NCI-H510A (cell line): ENCODE results near the gene TMEM52.
A peak's percentile ranks its signal among the peaks of the same experiment; 100 is the strongest.
"Not testable (repeated sequence)": the region's sequence is repeated elsewhere in the genome, so short reads cannot be mapped to it uniquely, and the experiment has no call there.

ENCODE experiments used
- DNase-seq: peaks from one replicate; lab custom pipeline; 2025; lab: John Stamatoyannopoulos, UW

TMEM52 gene

DNA sequence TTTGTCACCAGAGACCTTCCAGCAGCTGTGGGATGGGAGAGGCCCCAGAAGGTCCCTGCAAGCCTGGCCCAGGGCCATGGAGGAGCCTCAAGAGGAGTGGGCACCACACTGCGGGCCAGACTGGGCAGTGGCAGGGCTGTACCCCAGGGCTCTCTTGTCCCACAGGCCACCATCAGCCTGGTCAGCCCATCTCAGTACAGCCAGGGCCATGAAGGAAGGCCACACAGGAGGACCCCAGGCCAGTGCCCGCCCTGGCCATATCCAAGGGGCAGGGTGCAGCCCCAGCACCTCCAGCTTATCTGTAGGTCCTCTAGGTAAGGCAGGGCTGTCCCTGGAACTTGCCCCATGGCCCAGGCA lies 25.1 kb downstream of the TMEM52 start:
- DNase-seq, result no peak

DNA sequence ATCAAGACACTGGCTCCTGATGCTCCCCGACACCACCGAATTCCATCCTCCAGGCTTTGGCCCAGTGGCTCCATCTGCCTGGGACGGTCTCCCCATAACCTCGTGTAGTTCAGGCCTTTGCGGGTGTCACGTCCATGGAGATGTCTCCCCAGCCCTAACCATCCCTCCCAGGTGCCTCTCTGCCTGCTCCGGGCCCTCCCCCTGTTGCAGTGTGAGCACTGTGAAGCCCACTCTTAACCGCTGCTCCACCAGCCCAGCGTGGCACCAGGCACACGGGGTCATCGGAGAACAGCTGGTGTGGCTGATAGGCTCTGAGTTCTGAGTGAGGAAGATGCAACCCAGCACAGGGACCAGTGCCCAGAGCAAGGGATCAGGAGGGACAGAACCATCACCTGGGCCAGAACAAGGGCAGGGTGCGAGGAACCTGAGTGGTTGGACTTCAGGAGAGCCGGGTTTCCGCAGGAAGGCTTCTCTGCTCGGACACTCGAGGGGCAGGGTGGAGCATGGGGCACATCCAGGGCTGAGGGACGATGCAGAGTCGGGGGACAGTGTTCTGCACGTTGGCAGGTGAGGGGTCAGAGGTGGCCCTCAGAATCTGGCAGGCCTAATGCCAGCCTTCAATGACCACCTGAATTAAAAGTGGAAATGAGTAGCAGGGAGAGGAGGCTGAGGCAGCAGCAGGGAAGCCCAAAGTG lies 25.6 kb downstream of the TMEM52 start:
- DNase-seq, result no peak

DNA sequence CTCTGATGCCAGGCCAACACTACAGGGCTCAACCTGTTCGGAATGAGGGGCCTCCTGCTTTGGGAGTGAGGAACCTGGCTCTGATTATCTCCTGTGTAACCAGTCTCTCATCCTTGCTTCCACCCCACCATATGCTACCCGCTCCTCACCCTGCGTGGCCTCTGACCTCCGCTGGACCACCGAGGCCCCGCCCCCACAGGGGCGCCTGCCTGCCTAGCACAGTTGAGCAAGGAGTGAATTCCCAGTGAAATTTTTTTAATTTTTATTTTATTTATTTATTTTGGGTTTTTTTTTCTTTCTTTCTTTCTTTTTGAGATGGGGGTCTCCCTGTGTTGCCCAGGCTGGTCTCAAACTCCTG lies 26.3 kb downstream of the TMEM52 start:
- DNase-seq, result no peak

DNA sequence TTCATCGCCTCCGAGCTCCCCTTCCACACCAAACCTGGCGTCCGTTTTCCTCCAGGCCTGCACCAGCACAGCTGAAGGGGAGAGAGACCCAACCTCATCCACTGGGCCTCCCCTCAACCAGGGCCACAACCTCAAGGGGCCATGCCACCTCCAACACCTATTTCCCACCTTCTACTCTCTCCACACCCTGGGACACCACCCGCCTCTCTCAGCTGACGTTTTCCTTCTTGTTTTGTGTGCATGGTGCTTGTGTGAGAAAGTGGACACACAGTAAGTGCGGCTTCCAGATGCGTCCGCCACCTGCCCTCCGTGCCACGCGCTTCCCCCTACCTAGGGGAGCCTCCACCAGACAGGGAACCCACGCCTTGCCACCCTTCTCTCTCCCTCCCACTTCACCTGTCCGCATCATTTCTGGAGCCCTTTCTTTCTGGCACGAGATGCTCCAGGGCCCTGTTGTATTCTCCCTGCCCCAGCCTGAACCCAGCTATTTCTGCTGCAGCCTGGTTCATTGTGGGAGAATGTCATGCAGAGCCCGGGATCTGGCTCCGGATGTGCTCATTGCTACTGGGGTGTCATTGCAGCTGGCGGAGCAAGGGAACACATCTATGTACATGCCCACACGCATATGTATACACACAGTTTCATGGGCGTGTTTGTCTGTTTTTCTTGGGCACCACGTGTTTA lies 26.9 kb downstream of the TMEM52 start:
- DNase-seq, result no peak

DNA sequence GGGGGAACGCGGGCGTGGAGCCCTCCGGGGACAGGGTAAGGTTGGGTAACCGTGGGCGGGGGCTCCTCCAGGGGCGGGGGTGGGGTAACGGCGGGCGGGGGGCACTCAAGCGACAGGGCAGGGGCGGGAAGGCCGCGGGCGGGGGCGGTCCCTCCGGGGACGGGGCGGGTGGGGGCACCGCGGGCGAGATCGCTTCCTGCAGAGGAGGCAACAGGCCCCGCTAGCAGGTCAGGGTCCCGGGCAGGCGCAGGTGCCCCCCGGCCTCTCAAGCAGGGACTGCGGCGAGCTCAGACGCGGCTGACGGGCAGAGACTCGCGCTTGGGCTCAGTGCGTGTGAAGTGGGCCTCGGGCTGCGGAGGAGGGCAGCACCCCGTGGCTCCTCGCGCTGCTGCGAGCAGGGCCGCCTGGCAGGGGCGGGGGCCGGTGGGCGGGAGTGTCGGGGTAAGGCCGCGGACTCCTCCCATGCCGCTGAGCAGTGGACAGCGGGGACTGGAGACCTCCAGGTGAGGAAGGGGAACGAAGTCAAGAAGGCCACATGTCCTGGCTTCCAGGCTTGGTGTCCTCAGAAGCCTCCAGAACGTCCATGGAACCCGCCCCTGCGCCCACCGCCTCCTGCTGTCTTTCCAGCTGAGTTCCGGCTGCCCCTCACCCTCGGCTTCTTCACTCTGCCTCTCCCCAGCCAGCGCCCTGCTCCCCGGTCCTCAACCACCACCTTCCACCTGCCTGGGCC lies 27.6 kb downstream of the TMEM52 start:
- peak; percentile 92 for DNase-seq

DNA sequence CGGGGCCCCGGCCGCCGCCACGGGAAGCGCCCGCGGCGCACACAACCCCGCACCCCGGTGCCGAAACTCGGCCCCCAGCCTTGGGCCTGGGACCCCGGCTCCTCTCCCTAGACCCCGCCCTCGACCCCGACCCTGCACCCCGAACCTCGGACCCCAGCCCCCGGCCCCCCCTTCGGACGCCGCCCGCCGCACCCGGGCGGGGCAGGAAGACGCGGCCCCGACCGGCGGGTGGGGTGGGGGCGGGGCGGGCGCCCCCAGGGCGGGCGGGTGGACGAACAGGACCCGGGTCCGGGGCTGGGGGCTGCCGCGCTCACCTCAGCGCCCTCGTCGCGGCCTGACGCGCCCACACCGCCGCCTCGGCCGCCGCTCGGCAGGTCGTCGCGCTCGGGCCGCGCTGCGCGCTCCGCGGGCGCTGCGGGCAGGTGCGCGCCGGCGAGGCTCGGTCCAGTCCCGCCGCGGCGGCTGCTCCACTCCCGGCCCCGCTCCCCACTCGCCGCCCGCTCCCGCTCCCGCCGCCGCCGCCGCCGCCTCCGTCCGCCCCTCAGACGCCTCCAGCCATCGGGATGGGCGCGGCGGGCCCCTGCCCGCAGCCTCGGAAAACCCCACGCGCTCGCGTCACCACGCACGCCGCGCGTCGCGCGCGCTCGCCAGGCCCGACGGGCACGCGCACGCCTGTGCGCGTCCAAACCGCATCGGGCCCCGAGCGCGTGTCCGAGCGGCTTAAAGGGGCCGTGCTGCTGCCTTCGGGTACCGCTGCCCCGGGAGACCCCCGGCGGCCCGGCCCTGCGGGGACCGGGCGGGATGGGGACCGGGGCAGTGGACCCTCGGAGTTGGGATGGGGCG lies 28.4 kb downstream of the TMEM52 start, which contains the start of gene GNB1:
Gene GNB1, minus strand, starts transcription at position 582 of the 843 bp plus-strand sequence. CDS start 65,634 bp downstream, outside the sequence.
- peak; percentile 99 for DNase-seq

DNA sequence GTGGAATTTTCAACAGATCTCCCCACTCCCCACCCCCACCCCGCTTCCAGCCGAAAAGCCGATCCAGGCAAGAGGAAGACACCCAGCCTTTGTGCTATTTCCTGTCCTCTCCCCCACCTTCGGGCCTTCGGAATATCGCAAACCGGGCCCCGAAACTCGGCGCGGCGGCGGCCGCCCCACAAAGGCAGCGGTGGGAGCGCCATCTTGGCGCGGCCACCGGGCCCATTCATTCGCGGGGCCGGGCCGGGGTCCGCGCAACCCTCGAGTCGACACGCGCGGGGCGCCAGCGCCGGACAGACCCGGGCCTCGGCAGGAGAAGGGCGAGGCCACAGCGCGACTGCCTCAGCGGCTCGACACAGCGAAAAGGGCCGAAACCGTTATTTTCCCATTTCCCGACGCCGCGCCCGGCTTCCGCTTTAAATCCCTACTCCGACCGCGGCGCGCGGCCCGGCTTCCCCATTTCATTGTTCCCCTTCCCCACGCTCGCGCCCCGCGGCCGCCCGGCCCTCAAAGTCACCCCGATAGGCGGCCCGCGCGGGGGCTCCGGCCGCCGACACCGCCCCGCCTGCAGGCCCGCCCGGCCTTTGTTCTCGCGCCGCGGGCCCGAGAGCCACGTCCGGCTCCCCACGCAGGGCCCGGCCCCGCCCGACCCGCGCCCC lies 29.1 kb downstream of the TMEM52 start:
- DNase-seq, result peak; percentile 48

- no peak for DNase-seq
Observed at GRCh38 chr1:1889090-1889750, 29.9 kb downstream of the TMEM52 start.

- DNase-seq, result not testable (repeated sequence)
Observed at GRCh38 chr1:1883890-1884289, 35.2 kb downstream of the TMEM52 start.

DNA sequence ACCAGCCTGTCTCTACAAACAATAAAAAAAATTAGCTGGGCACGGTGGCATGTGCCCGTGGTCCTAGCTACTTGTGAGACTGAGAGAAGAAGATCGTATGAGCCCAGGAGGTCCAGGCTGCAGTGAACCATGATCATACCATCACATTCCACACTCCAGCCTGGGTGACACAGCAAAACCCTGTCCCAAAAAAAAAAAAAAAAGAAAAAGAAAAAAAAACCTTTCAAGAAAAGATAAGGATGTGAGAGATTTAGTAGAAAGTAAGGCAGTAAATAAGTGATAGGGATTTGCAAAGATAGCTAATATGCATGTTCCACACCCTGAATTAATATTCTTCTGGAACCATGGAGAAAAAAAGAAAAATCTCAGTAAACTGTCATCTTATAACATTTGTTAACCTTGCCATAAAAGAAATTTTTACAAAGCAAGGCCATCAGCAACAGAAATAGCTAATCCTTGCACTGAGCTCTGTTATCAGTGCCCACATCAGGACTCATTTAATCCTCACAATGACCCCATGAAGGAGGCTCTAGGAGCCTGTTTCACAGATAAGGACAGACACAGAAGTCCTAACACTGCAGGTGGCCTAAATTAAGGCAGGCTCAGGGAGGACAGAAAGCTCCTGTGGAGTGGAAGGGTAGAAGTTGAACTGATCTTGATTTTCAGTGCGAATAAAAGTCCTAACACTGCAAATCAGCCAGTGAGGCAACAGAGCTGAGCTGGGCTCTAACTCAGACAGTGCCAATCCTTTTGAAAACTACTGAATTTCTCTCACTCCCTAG lies 35.8 kb downstream of the TMEM52 start:
- no peak for DNase-seq

DNA sequence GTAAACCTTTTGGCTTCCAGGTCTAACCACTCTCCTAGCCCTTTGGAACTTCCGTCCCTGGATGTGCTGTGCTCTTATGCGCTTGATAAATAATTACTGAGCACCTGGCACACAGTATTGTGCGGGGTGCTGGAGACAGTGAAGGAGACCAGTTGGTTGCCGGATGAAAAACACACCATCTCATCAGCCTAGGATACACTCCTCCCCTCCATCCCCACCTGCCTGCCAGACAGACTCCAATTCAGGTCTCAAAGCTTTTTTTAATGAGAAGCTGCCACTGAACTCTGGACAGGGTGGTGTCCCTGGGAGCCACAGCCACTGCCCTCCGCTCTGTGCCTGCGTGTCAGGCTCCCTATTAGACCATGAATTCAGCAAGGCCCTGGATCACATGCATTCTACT lies 37.4 kb downstream of the TMEM52 start:
- peak; percentile 55 for DNase-seq

GRCh38 chr1:1880617-1881312 lies 38.3 kb downstream of the TMEM52 start:
- no peak for DNase-seq

DNA sequence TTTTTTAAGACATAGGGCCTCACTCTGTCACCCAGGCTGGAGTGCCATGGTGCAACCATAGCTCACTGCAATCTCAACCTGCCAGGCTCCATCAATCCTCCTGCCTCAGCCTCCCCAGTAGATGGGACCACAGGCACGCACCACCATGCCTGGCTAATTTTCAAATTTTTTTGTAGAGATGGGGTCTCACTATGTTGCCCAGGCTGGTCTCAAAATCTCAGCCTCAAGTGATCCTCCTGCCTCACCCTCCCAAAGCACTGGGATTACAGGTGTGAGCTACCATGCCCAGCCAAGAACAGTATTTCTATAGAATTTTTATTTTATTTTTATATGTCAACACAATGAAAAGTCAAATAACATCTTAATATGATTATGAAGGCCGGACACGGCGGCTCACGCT lies 39.1 kb downstream of the TMEM52 start:
- no peak for DNase-seq

DNA sequence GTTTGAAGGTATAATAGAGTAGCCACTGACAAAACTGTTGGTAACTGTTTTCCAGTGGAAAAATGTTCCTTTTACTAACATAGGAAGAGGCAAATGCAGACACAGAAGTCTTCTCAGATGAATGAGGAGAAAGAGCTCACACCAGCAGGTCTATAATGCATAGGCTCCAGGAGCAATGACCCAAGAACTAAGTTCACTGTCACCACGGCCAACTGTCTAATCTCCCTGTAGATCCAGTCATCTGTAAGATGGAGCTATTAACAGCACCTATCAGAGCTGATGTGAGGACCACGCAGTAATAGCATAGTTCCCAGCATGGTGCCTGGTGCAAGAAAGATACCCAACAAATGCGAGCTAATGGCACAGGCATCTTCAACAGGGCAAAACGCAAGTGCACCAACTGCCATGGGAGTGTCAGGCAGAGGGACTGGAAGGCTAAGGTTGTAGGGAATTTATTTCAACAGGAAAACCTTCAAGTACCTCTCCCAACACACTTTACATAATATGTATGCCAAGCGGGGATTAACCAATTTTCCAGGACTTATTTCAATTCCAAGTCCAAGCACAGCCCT lies 41.1 kb downstream of the TMEM52 start:
- no peak for DNase-seq

DNA sequence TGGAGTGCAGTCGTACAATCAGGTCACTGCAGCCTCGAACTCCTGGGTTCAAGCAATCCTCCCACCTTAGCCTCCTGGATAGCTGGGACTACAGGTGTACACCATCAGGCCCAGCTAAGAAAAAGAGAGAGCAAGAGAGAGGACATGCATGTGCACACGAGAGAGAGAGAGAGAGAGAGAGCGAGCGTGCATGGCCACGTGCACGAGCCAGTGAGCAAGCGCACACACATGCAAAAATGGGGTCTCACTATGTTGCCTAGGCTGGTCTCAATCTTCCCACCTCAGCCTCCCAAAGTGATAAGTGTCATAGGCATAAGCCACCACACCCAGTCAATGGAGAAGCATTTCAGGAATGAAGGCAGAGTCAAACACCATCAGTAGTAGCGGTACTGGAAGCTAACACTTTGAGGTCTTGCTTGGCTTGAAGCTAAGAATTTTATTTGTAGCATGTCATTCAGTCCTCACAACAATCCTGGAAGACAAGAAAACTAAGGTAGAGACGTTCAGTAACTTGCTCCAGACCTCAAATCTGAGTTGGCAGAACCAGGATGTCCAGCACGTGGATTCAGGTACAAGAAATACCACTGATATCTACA lies 42.6 kb downstream of the TMEM52 start:
- no peak for DNase-seq

GRCh38 chr1:1875932-1876331 lies 43.1 kb downstream of the TMEM52 start:
- no peak for DNase-seq

- DNase-seq, result no peak
Observed at GRCh38 chr1:1874901-1875300, 44.2 kb downstream of the TMEM52 start.

DNA sequence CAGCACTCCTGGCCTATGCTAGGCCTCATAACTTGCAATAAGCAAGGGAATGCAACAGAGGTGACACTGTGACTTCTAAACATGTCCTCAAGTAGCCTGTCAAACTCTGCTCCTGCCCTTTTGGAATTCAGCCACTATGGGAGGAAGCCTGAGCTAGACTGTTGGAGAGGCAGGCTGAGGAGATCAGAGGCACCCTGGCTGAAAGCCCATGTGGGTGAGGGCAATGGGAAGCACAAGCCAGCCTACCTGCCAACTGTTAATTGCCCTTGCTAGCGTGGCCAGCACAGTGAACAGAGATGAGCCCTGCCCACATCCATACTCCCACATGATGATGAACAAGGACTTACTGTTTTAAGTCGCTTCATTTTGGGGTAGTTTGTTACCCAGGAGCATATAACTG lies 45.9 kb downstream of the TMEM52 start:
- DNase-seq, result no peak
